Measurements from ENCODE around the gene ZFYVE28. TPM values are rescaled to one million over a fixed set of nuclear protein-coding genes. Genes with fewer than 3 reads are reported as not detected.
A peak's percentile ranks its signal among the peaks of the same experiment; 100 is the strongest.

The ZFYVE28 gene
- total RNA-seq, 4 donors from 2014 or later: 20.6 to 153 (median 63.2) TPM

DNA sequence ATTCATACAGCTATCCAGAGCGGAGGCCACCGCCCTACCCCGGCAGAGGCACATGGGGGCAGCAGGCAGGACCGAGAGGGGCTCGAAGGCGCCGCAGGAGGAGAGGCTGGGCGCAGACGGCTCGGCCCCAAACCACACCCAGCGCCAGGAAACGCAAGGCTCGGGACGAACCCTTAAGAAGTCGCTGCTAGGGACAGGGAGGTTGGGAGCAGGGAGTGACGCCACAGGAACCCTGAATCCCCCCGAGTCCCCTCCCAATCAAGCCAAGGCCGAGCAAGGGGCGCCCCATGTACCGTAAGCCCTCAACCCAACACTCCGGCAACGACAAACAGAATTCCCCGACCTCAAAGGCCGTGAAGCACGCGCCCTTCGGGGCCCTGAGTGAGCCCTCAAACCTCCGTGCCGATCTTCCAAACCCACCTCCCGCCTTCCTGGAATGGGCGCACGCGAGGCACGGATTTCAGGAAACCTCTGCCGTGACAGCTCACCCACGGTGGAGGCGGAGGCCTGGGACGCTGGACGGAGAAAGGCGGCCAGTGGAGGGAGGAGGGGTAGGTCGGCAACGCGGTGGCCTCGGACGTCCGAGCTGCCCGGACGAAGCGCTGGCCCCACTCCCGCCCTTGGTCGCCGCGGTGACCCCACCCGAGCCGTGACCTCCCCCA is 1.8 kb downstream of the ZFYVE28 start:
- Histone ChIP-seq H3K27ac (peak overlapping the region; percentile 39 to 88 (median 58)), H3K36me3 (no peaks in the 10 kb centered on the region), H3K9me3 (no peaks in the 10 kb centered on the region), H3K4me3 (peak overlapping the region; percentile 51 to 96 (median 80)), H3K27me3 (no peaks in the 10 kb centered on the region), H3K4me1 (peaks cover 0 to 55% (median 26%) of the 10 kb centered on the region in 4 donors)
- TF ChIP-seq CTCF (IDR thresholded peaks at IDR 0.05) (no peak), POLR2A (IDR thresholded peaks at IDR 0.05) (peak; percentile 26 to 29)
- peak in 2 of 3 donors; percentile 73 to 75 for DNase-seq

DNA sequence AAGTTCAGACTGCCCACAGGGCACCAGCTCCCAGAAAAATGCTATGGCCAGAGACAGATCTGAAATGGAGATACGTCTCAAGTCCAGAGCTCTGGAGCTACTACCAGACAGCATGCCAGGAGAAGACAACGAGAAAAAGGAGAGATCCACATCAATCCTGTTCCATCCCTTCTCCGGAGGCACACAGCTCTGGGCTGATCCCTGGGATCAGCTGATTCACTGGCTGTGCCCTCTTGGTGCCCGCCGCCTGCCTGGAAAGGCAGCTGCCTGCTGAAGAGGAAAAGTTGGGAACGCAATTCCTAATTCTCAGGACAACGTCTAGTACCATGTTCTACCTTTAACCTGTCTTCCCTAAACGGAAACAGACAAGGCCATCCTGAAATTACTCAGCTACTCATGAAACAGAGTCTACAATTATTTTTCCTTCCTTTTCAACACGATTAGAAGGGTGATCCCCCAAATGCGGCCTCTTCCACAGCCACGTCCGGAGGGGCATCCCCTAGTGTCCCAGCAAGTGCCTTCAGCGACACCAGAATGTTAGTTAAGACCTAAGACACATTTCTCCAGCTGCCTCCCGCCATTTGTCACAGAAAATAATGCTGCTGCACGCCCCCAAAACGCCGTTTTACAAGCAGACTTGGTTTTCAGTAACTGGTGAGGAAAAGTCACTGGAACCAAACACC is 2.4 kb downstream of the ZFYVE28 start:
- DNase-seq: no peak

GRCh38 chr4:2415213-2415612 is 3.2 kb downstream of the ZFYVE28 start:
- no peak overlapping the region for H3K27ac ChIP-seq
- DNase-seq: no peak
- no peaks in the 10 kb centered on the region for H3K9me3 ChIP-seq
- TF ChIP-seq CTCF (IDR thresholded peaks at IDR 0.05) (no peak), POLR2A (IDR thresholded peaks at IDR 0.05) (no peak)
- H3K4me3 ChIP-seq: no peak overlapping the region
- H3K27me3 ChIP-seq: no peaks in the 10 kb centered on the region
- H3K36me3 ChIP-seq: no peaks in the 10 kb centered on the region
- H3K4me1 ChIP-seq: peaks cover 0 to 63% (median 27%) of the 10 kb centered on the region in 4 donors

More for the DNA sequence above, 2.4 kb downstream of the ZFYVE28 start:
- Histone ChIP-seq H3K27me3 (no peaks in the 10 kb centered on the region), H3K4me1 (peaks cover 0 to 59% (median 27%) of the 10 kb centered on the region in 4 donors), H3K27ac (peak overlapping the region in 3 of 4 donors; percentile 39 to 88 (median 69)), H3K36me3 (no peaks in the 10 kb centered on the region), H3K4me3 (peak overlapping the region in 3 of 4 donors; percentile 51 to 96 (median 78)), H3K9me3 (no peaks in the 10 kb centered on the region)
- no peak for TF ChIP-seq POLR2A (IDR thresholded peaks at IDR 0.05)
- no peak for TF ChIP-seq CTCF (IDR thresholded peaks at IDR 0.05)

DNA sequence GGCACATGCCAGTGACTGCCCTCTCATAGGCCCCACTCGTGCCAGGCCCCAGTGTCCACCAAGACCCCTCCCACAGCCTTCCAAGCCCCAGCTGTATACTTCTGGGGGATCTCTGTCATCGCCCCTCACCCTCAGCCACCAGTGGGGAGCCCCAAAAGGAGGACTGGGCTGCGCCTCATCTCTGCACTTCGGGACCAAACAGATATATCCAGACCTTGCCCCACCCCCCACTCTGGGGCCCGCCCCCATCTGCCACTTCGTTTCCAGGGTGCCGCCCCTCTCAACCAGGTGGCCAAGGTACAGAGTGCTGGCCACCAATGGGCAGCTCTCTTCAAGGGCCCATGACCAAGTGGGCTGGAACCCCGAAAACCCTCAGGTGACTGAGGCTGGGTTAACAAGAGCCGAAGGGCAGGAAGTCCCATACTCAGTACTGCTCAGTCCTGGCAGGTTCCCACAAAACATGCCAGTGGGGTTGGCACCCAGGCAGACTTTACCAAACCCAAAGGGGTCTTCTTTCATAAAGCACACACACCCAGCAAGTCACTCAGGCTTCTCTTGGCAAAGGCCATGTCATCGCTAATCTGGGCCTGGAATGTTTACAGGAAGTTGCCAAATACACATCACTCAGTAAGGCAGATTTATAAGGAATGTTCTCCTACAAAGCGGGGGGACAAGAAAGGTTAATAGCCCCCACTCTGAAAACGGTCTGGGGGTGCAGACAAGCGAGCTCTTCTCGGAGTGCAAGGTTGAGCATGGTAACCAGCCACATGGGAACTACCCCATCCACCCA is 4.4 kb downstream of the ZFYVE28 start:
- Histone ChIP-seq H3K4me3 (peak overlapping the region in 3 of 4 donors; percentile 20 to 40 (median 37)), H3K9me3 (no peaks in the 10 kb centered on the region), H3K27ac (peak overlapping the region; percentile 72 to 98 (median 88)), H3K27me3 (no peaks in the 10 kb centered on the region), H3K36me3 (no peaks in the 10 kb centered on the region), H3K4me1 (peaks cover 0 to 55% (median 22%) of the 10 kb centered on the region in 4 donors)
- DNase-seq: peak in 2 of 3 donors; percentile 90 to 92
- TF ChIP-seq CTCF (IDR thresholded peaks at IDR 0.05) (no peak), POLR2A (IDR thresholded peaks at IDR 0.05) (peak; percentile 69 to 86)

DNA sequence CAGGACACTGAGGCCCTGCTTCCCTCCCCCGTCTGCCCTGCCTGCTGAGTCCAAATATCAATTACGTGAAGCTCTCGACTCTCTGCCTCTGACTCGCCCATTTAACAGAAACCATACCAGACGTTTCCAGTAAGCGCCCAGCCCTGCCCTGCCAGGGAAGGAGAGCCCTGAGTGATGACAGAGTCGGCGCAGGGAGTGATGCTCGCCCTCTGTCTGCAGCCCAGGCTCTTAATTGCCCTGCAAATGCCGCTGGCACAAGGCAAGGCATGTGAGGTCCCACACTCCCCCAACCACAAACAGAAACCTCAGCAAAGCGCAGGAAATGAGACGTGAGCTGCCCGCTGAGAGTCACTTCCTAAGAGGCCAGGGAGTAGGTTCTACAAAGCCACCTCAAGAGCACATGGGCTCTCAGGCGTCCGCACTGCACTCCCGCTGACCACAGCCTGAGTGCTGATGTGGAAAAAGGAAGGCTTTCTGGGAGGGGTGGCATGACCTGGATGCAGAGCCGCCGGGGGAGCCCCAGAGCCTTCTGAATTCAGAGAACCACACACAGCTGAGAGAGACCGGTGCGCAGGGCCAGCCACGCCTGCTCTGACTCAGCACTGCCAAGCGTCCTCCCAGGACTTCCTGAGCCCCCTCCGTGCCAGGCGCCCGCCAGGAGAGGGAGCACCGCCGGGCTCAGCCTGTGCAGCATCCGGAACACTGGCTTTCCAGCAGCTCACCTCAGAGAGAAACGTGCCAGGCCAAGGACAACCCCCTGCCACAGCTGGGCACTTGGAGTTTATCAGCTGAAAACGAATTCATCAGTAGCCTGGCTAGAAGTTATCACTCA is 5.3 kb downstream of the ZFYVE28 start:
- no peaks in the 10 kb centered on the region for H3K27me3 ChIP-seq
- peak; percentile 83 to 93 (median 90) for DNase-seq
- H3K36me3 ChIP-seq: no peaks in the 10 kb centered on the region
- peak overlapping the region; percentile 72 to 98 (median 88) for H3K27ac ChIP-seq
- H3K4me3 ChIP-seq: peak overlapping the region; percentile 3 to 40 (median 28)
- no peaks in the 10 kb centered on the region for H3K9me3 ChIP-seq
- peaks cover 0 to 55% (median 20%) of the 10 kb centered on the region in 4 donors for H3K4me1 ChIP-seq
- TF ChIP-seq POLR2A (IDR thresholded peaks at IDR 0.05) (peak; percentile 39 to 70), CTCF (IDR thresholded peaks at IDR 0.05) (peak in 4 of 6 experiments; percentile 16 to 60 (median 58))

Measured in Peyer's patch (tissue), 4 donors.